SK-N-SH treated with all-trans-retinoic acid at 6 μM for 48 hours (cell line): Measurements from ENCODE around the gene TTC17.

Experiments
- ATAC-seq: fragments of 200-7000 bp; cut with Tn5 transposase; 3 replicates; pipeline ENCODE4 v1.9.1; 2020; ENCODE audit warnings: mild to moderate bottlenecking, moderate library complexity
- ARNTL ChIP-seq: fragments of 450-650 bp; formaldehyde crosslinking; IDR thresholded peaks from 2 replicates; pipeline ENCODE4 v1.5.0; 2020; ENCODE audit warnings: low read depth, mild to moderate bottlenecking, moderate library complexity, borderline replicate concordance
- BACH2 ChIP-seq: fragments of 250-450 bp; sonication (Bioruptor Pico); IDR thresholded peaks from 2 replicates; pipeline ENCODE4 v1.9.0; 2021; ENCODE audit warnings: mild to moderate bottlenecking, borderline replicate concordance
- CSDC2 ChIP-seq: fragments of 250-450 bp; sonication (Bioruptor Pico); IDR thresholded peaks from 2 replicates; pipeline ENCODE4 v1.5.0; 2020; ENCODE audit warnings: mild to moderate bottlenecking, moderate library complexity
- ESRRG ChIP-seq: fragments of 250-450 bp; sonication (Bioruptor Pico); IDR thresholded peaks from 2 replicates; pipeline ENCODE4 v1.6.1; 2021; ENCODE audit warnings: mild to moderate bottlenecking
- GLIS3 ChIP-seq: fragments of 250-450 bp; sonication (Bioruptor Pico); IDR thresholded peaks from 2 replicates; pipeline ENCODE4 v1.5.0; 2020; ENCODE audit warnings: mild to moderate bottlenecking, moderate library complexity
- ISL1 ChIP-seq: fragments of 250-450 bp; sonication (Bioruptor Pico); IDR thresholded peaks from 2 replicates; pipeline ENCODE4 v2.1.2; 2022; ENCODE audit warnings: mild to moderate bottlenecking, moderate library complexity
- OSR1 ChIP-seq: fragments of 250-450 bp; sonication (Bioruptor Pico); IDR thresholded peaks from 2 replicates; pipeline ENCODE4 v1.8.0; 2022; ENCODE audit warnings: moderate library complexity, mild to moderate bottlenecking, inconsistent platforms
- PPARA ChIP-seq: fragments of 250-450 bp; sonication (Bioruptor Pico); IDR thresholded peaks from 2 replicates; pipeline ENCODE4 v1.5.0; 2020; ENCODE audit warnings: mild to moderate bottlenecking, borderline replicate concordance
- RARB ChIP-seq: fragments of 250-450 bp; sonication (Bioruptor Pico); IDR thresholded peaks from 2 replicates; pipeline ENCODE4 v1.8.0; 2021; ENCODE audit warnings: mild to moderate bottlenecking, moderate library complexity
- SNAI2 ChIP-seq: fragments of 250-450 bp; sonication (Bioruptor Pico); IDR thresholded peaks from 2 replicates; pipeline ENCODE4 v1.5.0; 2020; ENCODE audit warnings: mild to moderate bottlenecking, moderate library complexity
- TCF4 ChIP-seq: fragments of 250-450 bp; sonication (Bioruptor Pico); IDR thresholded peaks from 2 replicates; pipeline ENCODE4 v1.8.0; 2021; ENCODE audit warnings: mild to moderate bottlenecking, moderate library complexity, borderline replicate concordance
- TOX ChIP-seq: fragments of 250-450 bp; sonication (Bioruptor Pico); IDR thresholded peaks from 2 replicates; pipeline ENCODE4 v1.8.0; 2021; ENCODE audit warnings: mild to moderate bottlenecking, moderate library complexity, borderline replicate concordance
- ZC3H10 ChIP-seq: fragments of 250-450 bp; sonication (Bioruptor Pico); IDR thresholded peaks from 2 replicates; pipeline ENCODE4 v1.5.1; 2021; ENCODE audit warnings: mild to moderate bottlenecking, moderate library complexity
- ZFP3 ChIP-seq: fragments of 250-450 bp; sonication (Bioruptor Pico); IDR thresholded peaks from 2 replicates; pipeline ENCODE4 v1.5.0; 2020; ENCODE audit warnings: mild to moderate bottlenecking, moderate library complexity
- ZFP30 ChIP-seq: fragments of 450-650 bp; formaldehyde crosslinking; IDR thresholded peaks from 2 replicates; pipeline ENCODE4 v1.5.0; 2022; ENCODE audit warnings: mild to moderate bottlenecking, moderate library complexity
- ZNF565 ChIP-seq: fragments of 450-650 bp; formaldehyde crosslinking; conservative IDR thresholded peaks from 2 replicates; pipeline ENCODE4 v1.5.0; 2020; ENCODE audit warnings: low read depth, mild to moderate bottlenecking, moderate library complexity
- ZNF70 ChIP-seq: fragments of 450-650 bp; formaldehyde crosslinking; IDR thresholded peaks from 2 replicates; pipeline ENCODE4 v1.5.0; 2020; ENCODE audit warnings: mild to moderate bottlenecking, moderate library complexity
- ZNF8 ChIP-seq: fragments of 450-650 bp; formaldehyde crosslinking; IDR thresholded peaks from 2 replicates; pipeline ENCODE4 v1.5.0; 2020; ENCODE audit warnings: mild to moderate bottlenecking, moderate library complexity
- TF ChIP-seq, protein P1 (sequence below): fragments of 250-450 bp; sonication (Bioruptor Pico); IDR thresholded peaks from 2 replicates; pipeline ENCODE4 v1.5.1; 2021; ENCODE audit warnings: mild to moderate bottlenecking, moderate library complexity
- TF ChIP-seq, protein P2 (sequence below): fragments of 250-450 bp; sonication (Bioruptor Pico); IDR thresholded peaks from 2 replicates; pipeline ENCODE4 v1.5.1; 2020; ENCODE audit warnings: low read depth, mild to moderate bottlenecking, moderate library complexity
- TF ChIP-seq, protein P3 (sequence below): fragments of 250-450 bp; sonication (Bioruptor Pico); IDR thresholded peaks from 2 replicates; pipeline ENCODE4 v1.8.0; 2021; ENCODE audit warnings: low read depth, mild to moderate bottlenecking, moderate library complexity, borderline replicate concordance
- TF ChIP-seq, protein P4 (sequence below): fragments of 250-450 bp; sonication (Bioruptor Pico); IDR thresholded peaks from 2 replicates; pipeline ENCODE4 v1.8.0; 2020; ENCODE audit warnings: mild to moderate bottlenecking, moderate library complexity, borderline replicate concordance

TTC17 gene

GRCh38 chr11:43511959-43512358, 153.2 kb downstream of the TTC17 start:
- TF ChIP-seq ZNF565 (CRISPR knock-in tag), result no peak

DNA sequence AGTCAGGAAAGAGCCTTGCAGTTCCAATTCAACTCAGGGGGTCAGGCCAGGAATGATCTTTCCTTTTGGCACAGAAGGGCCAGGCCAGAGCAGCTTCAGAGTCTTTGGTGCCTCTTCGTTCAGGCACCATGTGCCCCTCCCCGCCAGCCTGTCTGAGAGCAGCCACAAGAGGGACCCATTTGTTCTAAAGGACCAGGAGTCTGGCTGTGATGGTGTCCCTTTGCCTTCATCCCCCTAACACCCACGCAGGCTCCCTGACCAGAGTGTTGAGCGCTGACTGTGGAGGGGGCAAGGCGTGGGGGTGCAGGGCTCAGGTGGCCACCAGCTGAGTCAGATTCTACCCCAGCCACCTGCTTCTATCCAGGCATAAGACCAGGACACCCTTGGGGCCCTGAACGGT, 156.4 kb downstream of the TTC17 start:
- peak; percentile 47; the same call in 2 of the 3 replicates for ATAC-seq
- no peak for TF ChIP-seq ARNTL (CRISPR knock-in tag)
- no peak for TF ChIP-seq ZFP30
- no peak for TF ChIP-seq ISL1 (CRISPR knock-in tag)
- TF ChIP-seq RARB (CRISPR knock-in tag), result no peak
- TF ChIP-seq ZNF8, result no peak
- no peak for TF ChIP-seq ZC3H10
- no peak for TF ChIP-seq ZFP3 (CRISPR knock-in tag)
- TF ChIP-seq SNAI2 (CRISPR knock-in tag), result no peak
- no peak for TF ChIP-seq ZNF70 (CRISPR knock-in tag)
- no peak for TF ChIP-seq TCF4 (CRISPR knock-in tag)
- TF ChIP-seq, protein P1, sequence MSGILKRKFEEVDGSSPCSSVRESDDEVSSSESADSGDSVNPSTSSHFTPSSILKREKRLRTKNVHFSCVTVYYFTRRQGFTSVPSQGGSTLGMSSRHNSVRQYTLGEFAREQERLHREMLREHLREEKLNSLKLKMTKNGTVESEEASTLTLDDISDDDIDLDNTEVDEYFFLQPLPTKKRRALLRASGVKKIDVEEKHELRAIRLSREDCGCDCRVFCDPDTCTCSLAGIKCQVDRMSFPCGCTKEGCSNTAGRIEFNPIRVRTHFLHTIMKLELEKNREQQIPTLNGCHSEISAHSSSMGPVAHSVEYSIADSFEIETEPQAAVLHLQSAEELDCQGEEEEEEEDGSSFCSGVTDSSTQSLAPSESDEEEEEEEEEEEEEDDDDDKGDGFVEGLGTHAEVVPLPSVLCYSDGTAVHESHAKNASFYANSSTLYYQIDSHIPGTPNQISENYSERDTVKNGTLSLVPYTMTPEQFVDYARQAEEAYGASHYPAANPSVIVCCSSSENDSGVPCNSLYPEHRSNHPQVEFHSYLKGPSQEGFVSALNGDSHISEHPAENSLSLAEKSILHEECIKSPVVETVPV, result no peak
- no peak for TF ChIP-seq GLIS3 (CRISPR knock-in tag)
- no peak for TF ChIP-seq CSDC2
- TF ChIP-seq, protein P2, sequence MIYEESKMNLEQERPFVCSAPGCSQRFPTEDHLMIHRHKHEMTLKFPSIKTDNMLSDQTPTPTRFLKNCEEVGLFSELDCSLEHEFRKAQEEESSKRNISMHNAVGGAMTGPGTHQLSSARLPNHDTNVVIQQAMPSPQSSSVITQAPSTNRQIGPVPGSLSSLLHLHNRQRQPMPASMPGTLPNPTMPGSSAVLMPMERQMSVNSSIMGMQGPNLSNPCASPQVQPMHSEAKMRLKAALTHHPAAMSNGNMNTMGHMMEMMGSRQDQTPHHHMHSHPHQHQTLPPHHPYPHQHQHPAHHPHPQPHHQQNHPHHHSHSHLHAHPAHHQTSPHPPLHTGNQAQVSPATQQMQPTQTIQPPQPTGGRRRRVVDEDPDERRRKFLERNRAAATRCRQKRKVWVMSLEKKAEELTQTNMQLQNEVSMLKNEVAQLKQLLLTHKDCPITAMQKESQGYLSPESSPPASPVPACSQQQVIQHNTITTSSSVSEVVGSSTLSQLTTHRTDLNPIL (CRISPR knock-in tag), result no peak

More at GRCh38 chr11:43511959-43512358, 153.2 kb downstream of the TTC17 start:
- no peak for ATAC-seq

- no peak for ATAC-seq
- TF ChIP-seq ESRRG, result no peak
- TF ChIP-seq ZNF8, result no peak
- no peak for TF ChIP-seq CSDC2
- TF ChIP-seq BACH2 (CRISPR knock-in tag), result no peak
- TF ChIP-seq, protein P3, sequence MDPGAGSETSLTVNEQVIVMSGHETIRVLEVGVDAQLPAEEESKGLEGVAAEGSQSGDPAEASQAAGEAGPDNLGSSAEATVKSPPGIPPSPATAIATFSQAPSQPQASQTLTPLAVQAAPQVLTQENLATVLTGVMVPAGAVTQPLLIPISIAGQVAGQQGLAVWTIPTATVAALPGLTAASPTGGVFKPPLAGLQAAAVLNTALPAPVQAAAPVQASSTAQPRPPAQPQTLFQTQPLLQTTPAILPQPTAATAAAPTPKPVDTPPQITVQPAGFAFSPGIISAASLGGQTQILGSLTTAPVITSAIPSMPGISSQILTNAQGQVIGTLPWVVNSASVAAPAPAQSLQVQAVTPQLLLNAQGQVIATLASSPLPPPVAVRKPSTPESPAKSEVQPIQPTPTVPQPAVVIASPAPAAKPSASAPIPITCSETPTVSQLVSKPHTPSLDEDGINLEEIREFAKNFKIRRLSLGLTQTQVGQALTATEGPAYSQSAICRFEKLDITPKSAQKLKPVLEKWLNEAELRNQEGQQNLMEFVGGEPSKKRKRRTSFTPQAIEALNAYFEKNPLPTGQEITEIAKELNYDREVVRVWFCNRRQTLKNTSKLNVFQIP (CRISPR knock-in tag), result no peak
- TF ChIP-seq, protein P2 (CRISPR knock-in tag), result no peak
- TF ChIP-seq, protein P4, sequence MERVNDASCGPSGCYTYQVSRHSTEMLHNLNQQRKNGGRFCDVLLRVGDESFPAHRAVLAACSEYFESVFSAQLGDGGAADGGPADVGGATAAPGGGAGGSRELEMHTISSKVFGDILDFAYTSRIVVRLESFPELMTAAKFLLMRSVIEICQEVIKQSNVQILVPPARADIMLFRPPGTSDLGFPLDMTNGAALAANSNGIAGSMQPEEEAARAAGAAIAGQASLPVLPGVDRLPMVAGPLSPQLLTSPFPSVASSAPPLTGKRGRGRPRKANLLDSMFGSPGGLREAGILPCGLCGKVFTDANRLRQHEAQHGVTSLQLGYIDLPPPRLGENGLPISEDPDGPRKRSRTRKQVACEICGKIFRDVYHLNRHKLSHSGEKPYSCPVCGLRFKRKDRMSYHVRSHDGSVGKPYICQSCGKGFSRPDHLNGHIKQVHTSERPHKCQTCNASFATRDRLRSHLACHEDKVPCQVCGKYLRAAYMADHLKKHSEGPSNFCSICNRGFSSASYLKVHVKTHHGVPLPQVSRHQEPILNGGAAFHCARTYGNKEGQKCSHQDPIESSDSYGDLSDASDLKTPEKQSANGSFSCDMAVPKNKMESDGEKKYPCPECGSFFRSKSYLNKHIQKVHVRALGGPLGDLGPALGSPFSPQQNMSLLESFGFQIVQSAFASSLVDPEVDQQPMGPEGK (CRISPR knock-in tag), result no peak
- TF ChIP-seq ZNF565 (CRISPR knock-in tag), result no peak
- TF ChIP-seq PPARA (CRISPR knock-in tag), result no peak
- TF ChIP-seq GLIS3 (CRISPR knock-in tag), result no peak
- TF ChIP-seq, protein P1, result no peak
- TF ChIP-seq OSR1 (CRISPR knock-in tag), result no peak
- TF ChIP-seq SNAI2 (CRISPR knock-in tag), result no peak
- no peak for TF ChIP-seq TOX
- no peak for TF ChIP-seq RARB (CRISPR knock-in tag)
These were observed 157.7 kb downstream of the TTC17 start for GRCh38 chr11:43516316-43516850.
